SK-N-SH (cell line): ENCODE results near the gene HSPA1A. TPM values are rescaled to one million over a fixed set of nuclear protein-coding genes. Genes with fewer than 3 reads are reported as not detected.
"Not testable (repeated sequence)": the region's sequence is repeated elsewhere in the genome, so short reads cannot be mapped to it uniquely, and the experiment has no call there.

ENCODE experiments used
- CTCF ChIA-PET: fragments of 300-600, 350-600 bp; formaldehyde crosslinking; extraction: SDS; loops from one replicate; lab custom pipeline; 2021; lab: Yijun Ruan, JAX
- POLR2A ChIA-PET: fragments of 350-600 bp; sonication (Branson Sonifier 250); formaldehyde crosslinking; extraction: SDS; loops from one replicate; lab custom pipeline; 2020; ENCODE audit warnings: antibody characterized with exemption, inconsistent platforms; lab: Yijun Ruan, JAX
- DNase-seq: peaks from one replicate; pipeline ENCODE4 v3.0.0; 2012
- H2AFZ ChIP-seq: fragments of 200-600 bp; sonication (generic); 2 replicates; pipeline ENCODE4 v1.8.1; 2016; ENCODE audit warnings: antibody characterized with exemption, mild to moderate bottlenecking, low read depth
- H3F3A ChIP-seq: fragments of 200-600 bp; sonication (generic); replicated peaks from 2 replicates; pipeline ENCODE3; 2016; ENCODE audit warnings: antibody characterized with exemption, mild to moderate bottlenecking; ENCODE audit not compliant: insufficient read depth
- H3K27ac ChIP-seq, 2 experiments: fragments of 200-500 bp in 1 of 2; fragments of 200-600 bp in 1 of 2; sonication (Bioruptor generic) in 1 of 2; sonication (generic), shearing (Covaris generic) in 1 of 2; 2 replicates each; pipeline versions ENCODE4 v1.5.1 to v1.6.1; 2014 to 2016; ENCODE audit warnings: low read depth in 2 of 2, inconsistent platforms in 1 of 2, low read length in 1 of 2, mild to moderate bottlenecking in 1 of 2, mixed read lengths in 1 of 2
- H3K27me3 ChIP-seq: fragments of 200-600 bp; sonication (generic), shearing (Covaris generic); 2 replicates; pipeline ENCODE4 v1.6.1; 2016; ENCODE audit warnings: mixed run types; ENCODE audit not compliant: insufficient read depth
- H3K36me3 ChIP-seq, 2 experiments: fragments of 200-500 bp in 1 of 2; fragments of 200-600 bp in 1 of 2; sonication (Bioruptor generic) in 1 of 2; sonication (generic) in 1 of 2; replicated peaks in 1 of 2; 2 replicates each; pipeline versions ENCODE3 to v1.5.1; 2014 to 2016; ENCODE audit warnings: low read length in 1 of 2, mild to moderate bottlenecking in 1 of 2; ENCODE audit not compliant: insufficient read depth in 2 of 2, control insufficient read depth in 1 of 2
- H3K4me1 ChIP-seq, 2 experiments: fragments of 200-500 bp in 1 of 2; fragments of 200-600 bp in 1 of 2; sonication (Bioruptor generic) in 1 of 2; sonication (generic), shearing (Covaris generic) in 1 of 2; 2 replicates each; pipeline versions ENCODE4 v1.5.1 to v1.6.1; 2014 to 2016; ENCODE audit warnings: low read depth in 1 of 2, low read length in 1 of 2, mixed run types in 1 of 2; ENCODE audit not compliant: insufficient read depth in 2 of 2, control insufficient read depth in 1 of 2
- H3K4me2 ChIP-seq: fragments of 200-600 bp; sonication (generic), shearing (Covaris generic); 2 replicates; pipeline ENCODE4 v1.6.1; 2017; ENCODE audit warnings: mixed run types
- H3K4me3 ChIP-seq, 2 experiments: fragments of 200-500 bp in 1 of 2; fragments of 200-600 bp in 1 of 2; sonication (Bioruptor generic) in 1 of 2; sonication (generic), shearing (Covaris generic) in 1 of 2; 2 replicates each; pipeline versions ENCODE4 v1.5.1 to v1.8.1; 2014 to 2016; ENCODE audit warnings: low read depth in 2 of 2, inconsistent platforms in 1 of 2, low read length in 1 of 2, mild to moderate bottlenecking in 1 of 2, mixed read lengths in 1 of 2, moderate library complexity in 1 of 2
- H3K79me2 ChIP-seq: fragments of 200-600 bp; sonication (generic); 2 replicates; pipeline ENCODE4 v1.8.1; 2017; ENCODE audit warnings: mild to moderate bottlenecking; ENCODE audit not compliant: insufficient read depth
- H3K9ac ChIP-seq: fragments of 200-600 bp; sonication (generic); 2 replicates; pipeline ENCODE4 v1.6.1; 2017; ENCODE audit warnings: mixed run types
- H3K9me2 ChIP-seq: fragments of 200-600 bp; sonication (generic); 2 replicates; pipeline ENCODE4 v1.6.1; 2017; ENCODE audit warnings: mixed run types
- H3K9me3 ChIP-seq: fragments of 200-600 bp; sonication (generic); 2 replicates; pipeline ENCODE4 v1.6.1; 2017; ENCODE audit warnings: mixed run types, mild to moderate bottlenecking, moderate library complexity
- H4K20me1 ChIP-seq: fragments of 200-600 bp; sonication (generic); 2 replicates; pipeline ENCODE4 v1.6.1; 2017; ENCODE audit warnings: mild to moderate bottlenecking, mixed run types; ENCODE audit not compliant: insufficient read depth
- CHD2 ChIP-seq: fragments of 150-350 bp; IDR thresholded peaks from 2 replicates; pipeline ENCODE4 v1.6.1; 2018; ENCODE audit warnings: low read length; ENCODE audit not compliant: partially characterized antibody
- MXI1 ChIP-seq: IDR thresholded peaks from 2 replicates; pipeline ENCODE4 v1.6.1; 2012; ENCODE audit warnings: mild to moderate bottlenecking, low read depth, low read length, improper control_type of control experiment
- POLR2AphosphoS5 ChIP-seq: IDR thresholded peaks from 2 replicates; pipeline ENCODE4 v1.6.1; 2012; ENCODE audit warnings: low read depth, low read length
- RAD21 ChIP-seq: IDR thresholded peaks from 2 replicates; pipeline ENCODE4 v1.6.1; 2012; ENCODE audit warnings: mild to moderate bottlenecking, low read length
- SIN3A ChIP-seq: IDR thresholded peaks from 2 replicates; pipeline ENCODE4 v1.6.1; 2012; ENCODE audit warnings: low read depth, mild to moderate bottlenecking, low read length, moderate library complexity, borderline replicate concordance
- TAF1 ChIP-seq: IDR thresholded peaks from 2 replicates; pipeline ENCODE4 v1.6.1; 2012; ENCODE audit warnings: low read depth, mild to moderate bottlenecking, low read length, moderate library complexity, borderline replicate concordance
- TEAD4 ChIP-seq: IDR thresholded peaks from 2 replicates; pipeline ENCODE4 v1.4.0; 2012; ENCODE audit warnings: mild to moderate bottlenecking, borderline replicate concordance; ENCODE audit not compliant: insufficient read depth
- WGBS: methylation state at CpG from one replicate; pipeline ENCODE4 v1.1.6; 2017; ENCODE audit warnings: low lambda C conversion rate; 5-methylcytosine and 5-hydroxymethylcytosine counted together
- polyA plus RNA-seq, 3 experiments: library from polyadenylated mRNA; depleted of rRNA; stranded (reverse); fragments of >200 nt; gene quantifications; 2 replicates each; pipeline ENCODE4 v1.2.3, GENCODE V29; 2012
- TF ChIP-seq, protein P1 (sequence below): IDR thresholded peaks from 2 replicates; pipeline ENCODE4; 2012

The HSPA1A gene
- polyA plus RNA-seq, 1 of the 3 experiments (the other 2 are of a cell fraction), result 119 TPM

DNA sequence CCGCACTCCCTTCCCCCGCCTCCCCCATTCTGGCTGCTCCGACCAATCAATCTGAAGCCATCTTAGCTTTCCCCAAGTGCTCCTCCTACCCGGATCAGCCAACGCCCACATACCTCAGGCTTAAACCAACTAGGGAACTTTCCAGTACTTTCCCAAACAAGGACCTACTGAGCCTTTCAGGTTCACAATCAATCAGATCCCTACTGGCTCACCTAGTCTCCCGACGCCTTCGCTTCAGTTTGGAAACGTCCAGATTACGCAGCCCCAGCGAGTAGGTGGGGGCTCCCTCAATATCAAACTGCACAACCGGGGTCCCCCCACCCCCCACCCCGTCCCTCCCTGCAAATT lies 692 bp upstream of the HSPA1A start:
- CTCF ChIA-PET, result interaction anchor here (0.6 to 4.5 kb wide), 5 partner anchors 16 to 126 kb away, joined by 3 to 27 read pairs (median 7); partner anchors contain the start of gene VARS1
- H3K27me3 ChIP-seq, result no peaks in the 10 kb centered on the region
- H3K4me1 ChIP-seq, result peaks cover 4 to 6% of the 10 kb centered on the region in 2 experiments; a peak in 2 of 4 replicates
- TF ChIP-seq TEAD4 (0 out of 2 replicates have a peak, but pooled peaks have one; percentile 17), MXI1 (no peak), TAF1 (peak; percentile 45; the same call in 1 of the 2 replicates), POLR2AphosphoS5 (peak; percentile 66; the same call in 1 of the 2 replicates), SIN3A (peak; percentile 34; the same call in 1 of the 2 replicates), RAD21 (no peak), CHD2 (peak; percentile 62)
- TF ChIP-seq, protein P1, sequence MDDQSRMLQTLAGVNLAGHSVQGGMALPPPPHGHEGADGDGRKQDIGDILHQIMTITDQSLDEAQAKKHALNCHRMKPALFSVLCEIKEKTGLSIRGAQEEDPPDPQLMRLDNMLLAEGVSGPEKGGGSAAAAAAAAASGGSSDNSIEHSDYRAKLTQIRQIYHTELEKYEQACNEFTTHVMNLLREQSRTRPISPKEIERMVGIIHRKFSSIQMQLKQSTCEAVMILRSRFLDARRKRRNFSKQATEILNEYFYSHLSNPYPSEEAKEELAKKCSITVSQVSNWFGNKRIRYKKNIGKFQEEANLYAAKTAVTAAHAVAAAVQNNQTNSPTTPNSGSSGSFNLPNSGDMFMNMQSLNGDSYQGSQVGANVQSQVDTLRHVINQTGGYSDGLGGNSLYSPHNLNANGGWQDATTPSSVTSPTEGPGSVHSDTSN, result peak; percentile 50
- WGBS, result under 1% methylated on average over 13 of the region's 13 CpGs
- no peak for DNase-seq
- H3K9me3 ChIP-seq, result no peaks in the 10 kb centered on the region
- POLR2A ChIA-PET, result interaction anchor here (0.7 to 2.2 kb wide), 13 partner anchors 8 to 314 kb away, joined by 3 to 10 read pairs (median 4); partner anchors contain the start of genes ATF6B, DDAH2, EHMT2 and HSPA1B
- peaks cover 11% of the 10 kb centered on the region for H3F3A ChIP-seq
- no peaks in the 10 kb centered on the region for H4K20me1 ChIP-seq
- H2AFZ ChIP-seq, result peak overlapping the region; percentile 68
- H3K36me3 ChIP-seq, result no peaks in the 10 kb centered on the region
- H3K27ac ChIP-seq, result peak overlapping the region; percentile 98
- no peaks in the 10 kb centered on the region for H3K9me2 ChIP-seq
- peak overlapping the region; percentile 62 to 79 for H3K4me3 ChIP-seq
- peak overlapping the region; percentile 97 for H3K4me2 ChIP-seq
- H3K9ac ChIP-seq, result peak overlapping the region; percentile 74; the same call in 1 of the 2 replicates
- peaks cover 10% of the 10 kb centered on the region for H3K79me2 ChIP-seq

DNA sequence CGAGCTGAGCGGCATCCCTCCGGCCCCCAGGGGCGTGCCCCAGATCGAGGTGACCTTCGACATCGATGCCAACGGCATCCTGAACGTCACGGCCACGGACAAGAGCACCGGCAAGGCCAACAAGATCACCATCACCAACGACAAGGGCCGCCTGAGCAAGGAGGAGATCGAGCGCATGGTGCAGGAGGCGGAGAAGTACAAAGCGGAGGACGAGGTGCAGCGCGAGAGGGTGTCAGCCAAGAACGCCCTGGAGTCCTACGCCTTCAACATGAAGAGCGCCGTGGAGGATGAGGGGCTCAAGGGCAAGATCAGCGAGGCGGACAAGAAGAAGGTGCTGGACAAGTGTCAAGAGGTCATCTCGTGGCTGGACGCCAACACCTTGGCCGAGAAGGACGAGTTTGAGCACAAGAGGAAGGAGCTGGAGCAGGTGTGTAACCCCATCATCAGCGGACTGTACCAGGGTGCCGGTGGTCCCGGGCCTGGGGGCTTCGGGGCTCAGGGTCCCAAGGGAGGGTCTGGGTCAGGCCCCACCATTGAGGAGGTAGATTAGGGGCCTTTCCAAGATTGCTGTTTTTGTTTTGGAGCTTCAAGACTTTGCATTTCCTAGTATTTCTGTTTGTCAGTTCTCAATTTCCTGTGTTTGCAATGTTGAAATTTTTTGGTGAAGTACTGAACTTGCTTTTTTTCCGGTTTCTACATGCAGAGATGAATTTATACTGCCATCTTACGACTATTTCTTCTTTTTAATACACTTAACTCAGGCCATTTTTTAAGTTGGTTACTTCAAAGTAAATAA lies 2.0 kb downstream of the HSPA1A start:
- H4K20me1 ChIP-seq, CTCF ChIA-PET, DNase-seq, H3K9me2 ChIP-seq, POLR2A ChIA-PET, H3K36me3 ChIP-seq, H3K9me3 ChIP-seq, H2AFZ ChIP-seq, H3K27me3 ChIP-seq, H3K27ac ChIP-seq, H3K4me1 ChIP-seq, H3K9ac ChIP-seq: not testable (repeated sequence)
- Histone ChIP-seq H3K4me3 (peak overlapping the region; percentile 26 to 39; a peak in 2 of 4 replicates), H3F3A (peaks cover 11% of the 10 kb centered on the region), H3K4me2 (peak overlapping the region; percentile 50), H3K79me2 (peaks cover 10% of the 10 kb centered on the region)
- WGBS, result 84% methylated on average over 7 of the region's 37 CpGs

DNA sequence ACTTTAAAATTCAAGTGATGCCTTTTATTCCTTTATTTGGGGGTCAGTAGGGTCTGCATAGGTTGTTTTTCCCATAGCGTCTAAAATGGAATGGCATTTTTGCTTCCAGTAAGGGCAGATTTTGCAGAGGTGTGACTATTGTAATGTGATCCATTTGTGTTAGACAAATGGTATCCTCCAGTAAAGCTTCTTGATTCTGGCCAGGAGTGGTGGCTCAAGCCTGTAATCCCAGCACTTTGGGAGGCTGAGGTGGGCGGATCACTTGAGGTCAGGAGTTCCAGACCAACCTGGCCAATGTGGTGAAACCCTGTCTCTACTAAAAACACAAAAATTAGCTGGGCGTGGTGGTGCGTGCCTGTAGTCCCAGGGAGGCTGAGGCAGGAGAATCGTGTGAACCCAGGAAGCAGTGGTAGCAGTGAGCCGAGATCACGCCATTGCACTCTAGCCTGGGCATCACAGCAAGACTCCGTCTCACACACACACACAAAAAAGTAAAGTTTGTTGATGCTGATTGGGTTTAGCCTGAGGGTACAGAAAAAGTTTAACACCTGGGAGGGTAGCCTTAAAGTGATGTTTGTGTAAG lies 2.7 kb downstream of the HSPA1A start:
- H4K20me1 ChIP-seq, H3K9me2 ChIP-seq, DNase-seq, H2AFZ ChIP-seq, H3K9ac ChIP-seq, CTCF ChIA-PET, H3K9me3 ChIP-seq, H3K27ac ChIP-seq, H3K27me3 ChIP-seq, POLR2A ChIA-PET, H3K36me3 ChIP-seq, H3K4me1 ChIP-seq: not testable (repeated sequence)
- Histone ChIP-seq H3K4me2 (peak overlapping the region; percentile 50), H3K4me3 (peak overlapping the region; percentile 26 to 39; a peak in 2 of 4 replicates), H3K79me2 (peaks cover 10% of the 10 kb centered on the region), H3F3A (peaks cover 17% of the 10 kb centered on the region)
- 84% methylated on average over 8 of the region's 8 CpGs for WGBS
